Transverse colon (tissue), 4 donors: ENCODE data around the gene ZNF761. TPM values are rescaled to one million over a fixed set of nuclear protein-coding genes. Genes with fewer than 3 reads are reported as not detected.
"Not testable (repeated sequence)": the region's sequence is repeated elsewhere in the genome, so short reads cannot be mapped to it uniquely, and the experiment has no call there.

Experiments
- DNase-seq: peaks from one replicate; pipeline ENCODE4 v3.0.0-alpha.2; 2019
- H3K27ac ChIP-seq, 4 donors: fragments of 200-600 bp; sonication (generic); 2 replicates each; pipeline ENCODE4 v1.5.1; 2016 to 2018; ENCODE audit warnings: inconsistent platforms in 4 of 4
- H3K27me3 ChIP-seq: fragments of 200-600 bp; sonication (generic); 2 replicates; pipeline ENCODE4 v1.5.1; 2017; ENCODE audit warnings: inconsistent platforms
- H3K36me3 ChIP-seq, 4 donors: fragments of 200-600 bp; sonication (generic); 2 replicates each; pipeline ENCODE4 v1.5.1; 2017 to 2019; ENCODE audit warnings: inconsistent platforms in 4 of 4
- H3K4me1 ChIP-seq, 4 donors: fragments of 200-600 bp; sonication (generic); 2 replicates each; pipeline ENCODE4 v1.5.1; 2017 to 2020; ENCODE audit warnings: inconsistent platforms in 4 of 4
- H3K4me3 ChIP-seq, 4 donors: fragments of 200-600 bp; sonication (generic); 1 replicate in 1 of 4; 2 replicates in 3 of 4; pipeline versions ENCODE4 v1.5.1 to v1.6.1; 2017 to 2019; ENCODE audit warnings: inconsistent platforms in 4 of 4
- H3K9me3 ChIP-seq, 2 donors: fragments of 200-600 bp; sonication (generic); 2 replicates each; pipeline ENCODE4 v1.5.1; 2017 to 2019; ENCODE audit warnings: inconsistent platforms in 2 of 2
- EP300 ChIP-seq: sonication (generic); formaldehyde crosslinking; IDR thresholded peaks from one replicate; pipeline ENCODE4 v1.6.1; 2017; ENCODE audit warnings: antibody characterized with exemption, low read depth
- POLR2A ChIP-seq: fragments of 450-650 bp; IDR thresholded peaks from one replicate; pipeline ENCODE4 v1.6.1; 2016; ENCODE audit warnings: antibody characterized with exemption, mild to moderate bottlenecking, moderate library complexity
- POLR2AphosphoS5 ChIP-seq, 3 donors: sonication (generic); formaldehyde crosslinking; IDR thresholded peaks; one replicate each; pipeline ENCODE4 v1.6.1; 2016; ENCODE audit warnings: antibody characterized with exemption in 3 of 3
- WGBS, 2 donors: methylation state at CpG; one replicate each; pipeline ENCODE4 v1.1.5; 2018; ENCODE audit warnings: low coverage in 1 of 2; 5-methylcytosine and 5-hydroxymethylcytosine counted together
- in situ Hi-C, 4 donors: fragments of 200-750 bp; cut with MboI; loops; one replicate each; pipeline versions ENCODE4 v1.15.0 to v1.15.1; 2017; ENCODE audit warnings: low sequenced_read_pairs in 3 of 4, low pct_ligation_motif_present in 1 of 4, low pct_unique_long_range_greater_than_20kb in 1 of 4
- intact Hi-C: fragments of 100-400 bp; cut with DNase I; formaldehyde crosslinking; loops from one replicate; pipeline ENCODE4 v1.15.1; 2023; ENCODE audit warnings: low total_unique reads
- total RNA-seq, 4 donors: library from RNA; depleted of rRNA; stranded (reverse); fragments of >200 nt; gene quantifications; one replicate each; pipeline ENCODE4 v1.1.0, GENCODE V29; 2016
- TF ChIP-seq, protein P1 (sequence below), 5 experiments: fragments of 200-600 bp in 3 of 5; fragments of 450-650 bp in 2 of 5; sonication (generic) in 3 of 5; IDR thresholded peaks; 1 replicate in 2 of 5; 2 replicates in 3 of 5; pipeline ENCODE4 v1.5.1; 2016 to 2017; ENCODE audit warnings: antibody characterized with exemption in 5 of 5, inconsistent platforms in 3 of 5, mild to moderate bottlenecking in 2 of 5, moderate library complexity in 1 of 5

The ZNF761 gene
- total RNA-seq, 4 donors from 2014 or later, result 3.0 to 15.1 (median 10.2) TPM

GRCh38 chr19:53485046-53486004 lies 53.5 kb downstream of the ZNF761 start:
- 79 to 90% methylated on average over 8 of the region's 8 CpGs for WGBS, 2 donors
- Histone ChIP-seq H3K4me3 (no peak overlapping the region), H3K27me3 (no peaks in the 10 kb centered on the region), H3K9me3 (peaks cover 52 to 73% of the 10 kb centered on the region in 2 donors), H3K4me1 (no peaks in the 10 kb centered on the region), H3K36me3 (peaks cover 0 to 63% (median 25%) of the 10 kb centered on the region in 4 donors), H3K27ac (no peak overlapping the region)
- no peak for DNase-seq
- intact Hi-C loops (no loop called here), in situ Hi-C loops (no loop called here)
- no peak for TF ChIP-seq POLR2A
- TF ChIP-seq, protein P1, sequence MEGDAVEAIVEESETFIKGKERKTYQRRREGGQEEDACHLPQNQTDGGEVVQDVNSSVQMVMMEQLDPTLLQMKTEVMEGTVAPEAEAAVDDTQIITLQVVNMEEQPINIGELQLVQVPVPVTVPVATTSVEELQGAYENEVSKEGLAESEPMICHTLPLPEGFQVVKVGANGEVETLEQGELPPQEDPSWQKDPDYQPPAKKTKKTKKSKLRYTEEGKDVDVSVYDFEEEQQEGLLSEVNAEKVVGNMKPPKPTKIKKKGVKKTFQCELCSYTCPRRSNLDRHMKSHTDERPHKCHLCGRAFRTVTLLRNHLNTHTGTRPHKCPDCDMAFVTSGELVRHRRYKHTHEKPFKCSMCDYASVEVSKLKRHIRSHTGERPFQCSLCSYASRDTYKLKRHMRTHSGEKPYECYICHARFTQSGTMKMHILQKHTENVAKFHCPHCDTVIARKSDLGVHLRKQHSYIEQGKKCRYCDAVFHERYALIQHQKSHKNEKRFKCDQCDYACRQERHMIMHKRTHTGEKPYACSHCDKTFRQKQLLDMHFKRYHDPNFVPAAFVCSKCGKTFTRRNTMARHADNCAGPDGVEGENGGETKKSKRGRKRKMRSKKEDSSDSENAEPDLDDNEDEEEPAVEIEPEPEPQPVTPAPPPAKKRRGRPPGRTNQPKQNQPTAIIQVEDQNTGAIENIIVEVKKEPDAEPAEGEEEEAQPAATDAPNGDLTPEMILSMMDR (IDR thresholded peaks at IDR 0.05), result no peak
- no peak for TF ChIP-seq POLR2AphosphoS5 (IDR thresholded peaks at IDR 0.05)
- TF ChIP-seq EP300, result no peak

GRCh38 chr19:53492153-53492552 lies 60.4 kb downstream of the ZNF761 start:
- Histone ChIP-seq H3K27ac (no peak overlapping the region), H3K9me3 (peaks cover 74 to 81% of the 10 kb centered on the region in 2 donors), H3K36me3 (peaks cover 0 to 50% (median 20%) of the 10 kb centered on the region in 4 donors), H3K4me3 (no peak overlapping the region), H3K27me3 (no peaks in the 10 kb centered on the region), H3K4me1 (no peaks in the 10 kb centered on the region)
- WGBS, 2 donors, result 93 to 94% methylated on average over 5 of the region's 5 CpGs
- in situ Hi-C loops, result no loop called here
- intact Hi-C loops, result no loop called here
- no peak for TF ChIP-seq POLR2A
- TF ChIP-seq POLR2AphosphoS5 (IDR thresholded peaks at IDR 0.05), result no peak
- no peak for TF ChIP-seq EP300
- TF ChIP-seq, protein P1 (IDR thresholded peaks at IDR 0.05), result no peak
- DNase-seq, result no peak

GRCh38 chr19:53497311-53498023 lies 65.7 kb downstream of the ZNF761 start:
- H3K9me3 ChIP-seq, result peaks cover 32 to 37% of the 10 kb centered on the region in 2 donors
- 43% methylated on average over 11 of the region's 11 CpGs; no CpG with 5 or more reads in 1 of the 2 donors for WGBS, 2 donors
- H3K27ac ChIP-seq, result not testable (repeated sequence)

DNA sequence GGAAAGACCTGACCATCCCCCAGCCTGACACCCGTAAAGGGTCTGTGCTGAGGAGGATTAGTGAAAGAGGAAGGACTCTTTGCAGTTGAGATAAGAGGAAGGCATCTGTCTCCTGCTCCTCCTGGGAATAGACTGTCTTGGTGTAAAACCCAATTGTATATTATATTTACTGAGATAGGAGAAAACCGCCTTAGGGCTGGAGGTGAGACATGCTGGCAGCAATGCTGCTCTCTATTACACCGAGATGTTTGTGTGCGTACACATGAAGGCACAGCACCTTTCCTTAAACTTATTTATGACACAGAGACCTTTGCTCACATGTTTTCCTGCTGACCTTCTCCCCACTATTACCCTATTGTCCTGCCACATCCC lies 66.2 kb downstream of the ZNF761 start:
- H3K4me1 ChIP-seq, DNase-seq, intact Hi-C loops, H3K27ac ChIP-seq, H3K27me3 ChIP-seq, in situ Hi-C loops, H3K4me3 ChIP-seq, H3K36me3 ChIP-seq: not testable (repeated sequence)
- WGBS, 2 donors, result 56% methylated on average over 4 of the region's 4 CpGs; no CpG with 5 or more reads in 1 of the 2 donors
- peaks cover 27 to 31% of the 10 kb centered on the region in 2 donors for H3K9me3 ChIP-seq

More at GRCh38 chr19:53497311-53498023, 65.7 kb downstream of the ZNF761 start:
- H3K36me3 ChIP-seq, H3K27me3 ChIP-seq, DNase-seq, H3K4me1 ChIP-seq, H3K4me3 ChIP-seq, in situ Hi-C loops, intact Hi-C loops: not testable (repeated sequence)

- DNase-seq, intact Hi-C loops, H3K36me3 ChIP-seq, H3K9me3 ChIP-seq, H3K27ac ChIP-seq, H3K27me3 ChIP-seq, H3K4me3 ChIP-seq, H3K4me1 ChIP-seq: not testable (repeated sequence)
- WGBS, 2 donors, result 62 to 65% methylated on average over 3 to 7 of the region's 7 CpGs
- in situ Hi-C loops, result loop anchor here in 1 of 4 donors (10.0 kb wide), 1 partner anchor 88 kb away; no protein-coding TSS in a partner anchor
Observed at GRCh38 chr19:53503151-53503550, 71.4 kb downstream of the ZNF761 start.

DNA sequence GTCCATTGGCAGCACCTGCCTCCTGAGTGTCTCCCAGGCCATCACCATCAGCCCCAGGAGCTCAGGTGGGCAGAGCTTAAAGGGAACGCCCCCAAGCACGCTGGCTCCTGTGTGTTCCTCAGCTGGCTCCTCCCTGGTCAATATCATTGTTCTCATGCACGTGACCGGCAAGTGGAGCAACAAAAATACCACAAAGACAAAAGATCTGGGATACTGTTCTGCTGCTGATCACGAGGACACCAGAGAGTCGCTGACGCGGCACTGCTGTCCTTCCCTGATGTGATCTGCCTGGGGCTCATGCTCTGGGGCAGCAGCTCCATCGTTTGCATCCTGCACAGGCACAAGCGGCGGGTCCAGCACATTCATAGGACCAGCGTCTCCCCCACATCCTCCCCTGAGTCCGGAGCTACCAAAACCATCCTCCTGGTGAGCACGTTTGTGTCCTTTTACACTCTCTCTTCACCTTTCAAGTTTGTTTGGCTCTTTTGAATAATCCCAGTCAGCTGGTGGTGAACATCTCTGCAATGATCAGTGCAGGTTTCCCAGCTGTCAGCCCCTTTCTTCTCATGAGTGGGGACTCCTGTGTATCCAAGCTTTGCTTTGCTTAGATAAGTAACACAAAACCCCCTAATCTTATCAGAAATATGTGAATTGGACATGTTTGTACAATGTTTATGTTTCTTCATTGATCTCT lies 72.0 kb downstream of the ZNF761 start:
- in situ Hi-C loops, result loop anchor here in 1 of 4 donors (10.0 kb wide), 1 partner anchor 89 kb away; no protein-coding TSS in a partner anchor
- H3K4me3 ChIP-seq, H3K9me3 ChIP-seq, H3K36me3 ChIP-seq, H3K4me1 ChIP-seq, H3K27ac ChIP-seq, intact Hi-C loops, DNase-seq, H3K27me3 ChIP-seq: not testable (repeated sequence)
- WGBS, 2 donors, result 5% methylated on average over 10 of the region's 14 CpGs; no CpG with 5 or more reads in 1 of the 2 donors

DNA sequence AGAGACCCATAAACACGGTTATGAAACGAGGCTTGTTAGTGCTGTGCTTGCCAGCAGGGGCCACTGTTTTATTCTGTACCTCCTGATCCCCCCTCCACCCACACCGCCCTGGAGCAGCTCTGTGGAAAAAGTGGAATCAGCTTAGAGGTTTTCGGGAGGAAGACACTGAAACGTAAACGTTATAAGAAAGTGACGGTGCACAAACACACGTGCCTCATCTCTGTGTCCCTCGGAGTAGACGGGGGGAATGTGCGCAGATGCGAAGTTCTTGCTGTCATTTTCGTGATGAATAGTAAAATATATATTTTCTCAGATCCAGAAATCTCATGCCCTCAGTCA lies 72.5 kb downstream of the ZNF761 start:
- H3K36me3 ChIP-seq, H3K4me1 ChIP-seq, DNase-seq, H3K9me3 ChIP-seq, H3K27me3 ChIP-seq, intact Hi-C loops: not testable (repeated sequence)
- Histone ChIP-seq H3K4me3 (peak overlapping the region in 1 of 4 donors; percentile 14), H3K27ac (peak overlapping the region in 3 of 4 donors; percentile 9 to 68 (median 37))
- in situ Hi-C loops, result loop anchor here in 1 of 4 donors (10.0 kb wide), 1 partner anchor 90 kb away; no protein-coding TSS in a partner anchor
- 7 to 22% methylated on average over 6 to 13 of the region's 13 CpGs for WGBS, 2 donors
